GM13976 (cell line): Measurements from ENCODE around the gene CXADR.

Source experiments
- DNase-seq: peaks from one replicate; pipeline ENCODE4 v3.0.0; 2012; ENCODE audit warnings: low spot score
- in situ Hi-C: fragments of 300-500 bp; cut with MboI; formaldehyde crosslinking; loops from one replicate; pipeline ENCODE4 v1.12.0; 2022; ENCODE audit warnings: low sequenced_read_pairs, mixed read lengths, inconsistent platforms; ENCODE audit not compliant: unreplicated experiment
- TF ChIP-seq, protein P1 (sequence below): IDR thresholded peaks from 2 replicates; pipeline ENCODE4 v1.5.1; 2012; ENCODE audit warnings: borderline replicate concordance, mild to moderate bottlenecking; ENCODE audit not compliant: insufficient read depth; ENCODE audit errors: extremely low read depth, missing control alignments, control extremely low read depth

The CXADR gene

DNA sequence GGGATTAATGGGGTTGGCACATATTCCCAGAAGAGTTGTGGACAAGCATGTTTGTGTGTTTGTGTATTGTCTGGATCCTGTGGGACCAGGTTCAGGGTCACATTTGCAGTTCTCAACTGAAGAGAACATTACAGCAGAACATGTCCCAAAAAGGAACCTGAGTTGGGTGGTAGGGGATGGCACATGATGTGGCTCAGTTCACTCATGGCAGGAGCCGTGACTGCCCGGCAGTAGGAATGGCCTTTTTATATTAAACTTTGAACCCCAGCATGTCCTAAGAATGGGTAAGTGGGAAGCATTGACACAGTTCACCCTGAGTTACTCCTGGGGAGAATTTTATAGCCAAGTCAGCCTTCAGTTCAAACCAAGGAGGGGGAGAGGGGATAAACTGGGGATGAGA is 41.3 kb downstream of the CXADR start:
- no peak for DNase-seq
- in situ Hi-C loops: loop anchor here (25.0 kb wide), 1 partner anchor 167 kb away; no protein-coding TSS in a partner anchor
- TF ChIP-seq, protein P1, sequence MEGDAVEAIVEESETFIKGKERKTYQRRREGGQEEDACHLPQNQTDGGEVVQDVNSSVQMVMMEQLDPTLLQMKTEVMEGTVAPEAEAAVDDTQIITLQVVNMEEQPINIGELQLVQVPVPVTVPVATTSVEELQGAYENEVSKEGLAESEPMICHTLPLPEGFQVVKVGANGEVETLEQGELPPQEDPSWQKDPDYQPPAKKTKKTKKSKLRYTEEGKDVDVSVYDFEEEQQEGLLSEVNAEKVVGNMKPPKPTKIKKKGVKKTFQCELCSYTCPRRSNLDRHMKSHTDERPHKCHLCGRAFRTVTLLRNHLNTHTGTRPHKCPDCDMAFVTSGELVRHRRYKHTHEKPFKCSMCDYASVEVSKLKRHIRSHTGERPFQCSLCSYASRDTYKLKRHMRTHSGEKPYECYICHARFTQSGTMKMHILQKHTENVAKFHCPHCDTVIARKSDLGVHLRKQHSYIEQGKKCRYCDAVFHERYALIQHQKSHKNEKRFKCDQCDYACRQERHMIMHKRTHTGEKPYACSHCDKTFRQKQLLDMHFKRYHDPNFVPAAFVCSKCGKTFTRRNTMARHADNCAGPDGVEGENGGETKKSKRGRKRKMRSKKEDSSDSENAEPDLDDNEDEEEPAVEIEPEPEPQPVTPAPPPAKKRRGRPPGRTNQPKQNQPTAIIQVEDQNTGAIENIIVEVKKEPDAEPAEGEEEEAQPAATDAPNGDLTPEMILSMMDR: no peak

GRCh38 chr21:17554679-17555465 is 42.0 kb downstream of the CXADR start:
- in situ Hi-C loops: loop anchor here (25.0 kb wide), 1 partner anchor 168 kb away; no protein-coding TSS in a partner anchor
- no peak for DNase-seq
- TF ChIP-seq, protein P1: peak; percentile 25

DNA sequence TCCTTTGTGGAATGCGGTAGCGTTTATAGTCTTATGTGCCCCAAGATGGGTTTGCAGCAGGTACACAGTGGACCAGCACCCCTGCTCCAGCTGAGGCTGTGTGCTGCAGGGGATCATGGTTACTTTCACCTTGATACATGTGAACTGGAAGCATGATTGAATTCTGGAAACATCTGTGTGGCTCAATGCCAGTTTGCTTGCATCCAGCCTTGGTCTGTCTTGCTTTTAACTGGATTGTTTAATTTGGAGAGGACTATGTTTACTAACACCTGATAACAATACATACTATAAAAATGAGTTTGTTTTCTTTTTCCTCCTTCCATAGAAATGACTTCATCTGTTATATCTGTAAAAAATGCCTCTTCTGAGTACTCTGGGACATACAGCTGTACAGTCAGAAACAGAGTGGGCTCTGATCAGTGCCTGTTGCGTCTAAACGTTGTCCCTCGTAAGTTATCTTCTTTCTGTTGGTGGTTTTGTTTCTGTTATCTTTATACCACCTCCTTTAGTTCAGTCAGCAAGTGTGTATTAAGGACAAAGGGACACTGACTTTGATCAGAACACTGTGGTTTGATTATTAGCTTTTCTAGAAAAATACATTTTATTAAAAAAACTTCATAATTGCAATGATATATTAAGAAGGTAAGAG is 47.7 kb downstream of the CXADR start:
- TF ChIP-seq, protein P1: no peak
- in situ Hi-C loops: loop anchor here (25.0 kb wide), 1 partner anchor 173 kb away; no protein-coding TSS in a partner anchor
- no peak for DNase-seq

DNA sequence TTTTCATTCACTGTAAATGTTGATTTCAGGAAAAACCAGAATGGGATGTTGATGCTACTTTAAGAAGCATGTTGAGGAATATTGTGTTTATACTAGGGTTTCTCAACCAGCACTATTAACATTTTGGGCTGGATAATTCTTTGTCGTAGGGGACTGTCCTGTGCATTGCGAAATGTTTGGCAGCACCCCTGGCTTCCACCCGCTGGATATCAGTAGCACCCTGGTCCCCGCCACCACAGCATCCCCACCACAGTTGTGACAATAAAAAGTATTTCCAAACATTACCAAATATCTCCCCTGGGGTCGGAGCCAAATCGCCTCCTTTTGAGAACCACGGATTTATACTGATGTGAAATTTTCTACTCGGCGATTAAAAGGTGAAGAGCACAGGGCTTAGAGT is 57.9 kb downstream of the CXADR start:
- DNase-seq: no peak
- TF ChIP-seq, protein P1: no peak
- in situ Hi-C loops: loop anchor here (25.0 kb wide), 1 partner anchor 183 kb away; no protein-coding TSS in a partner anchor

- in situ Hi-C loops: loop anchor here (25.0 kb wide), 1 partner anchor 185 kb away; no protein-coding TSS in a partner anchor
- DNase-seq: no peak
- TF ChIP-seq, protein P1: no peak
Observed at GRCh38 chr21:17572431-17572830, 59.6 kb downstream of the CXADR start.

GRCh38 chr21:17575076-17575475 is 62.2 kb downstream of the CXADR start:
- in situ Hi-C loops: no loop called here
- TF ChIP-seq, protein P1: no peak
- DNase-seq: no peak
